Coronary artery (tissue), 2 donors: ENCODE measurements around the gene PARVG.

ENCODE experiments used
- DNase-seq: peaks from one replicate; pipeline ENCODE4 v3.0.0-alpha.2; 2017; ENCODE audit warnings: low spot score
- H3K27ac ChIP-seq, 2 donors: fragments of 200-600 bp; sonication (generic); one replicate each; pipeline ENCODE4 v1.5.1; 2016 to 2019
- H3K4me3 ChIP-seq: fragments of 200-600 bp; sonication (generic); 2 replicates; pipeline ENCODE4 v1.5.1; 2016; ENCODE audit warnings: mild to moderate bottlenecking, moderate library complexity
- CTCF ChIP-seq: fragments of 200-600 bp; sonication (generic); IDR thresholded peaks from one replicate; pipeline ENCODE4 v1.5.1; 2019; ENCODE audit warnings: antibody characterized with exemption

Gene PARVG

GRCh38 chr22:44215287-44215686 is 34.6 kb downstream of the PARVG start:
- H3K27ac ChIP-seq: no peak overlapping the region
- TF ChIP-seq CTCF: no peak

GRCh38 chr22:44217346-44217745 is 36.6 kb downstream of the PARVG start:
- H3K4me3 ChIP-seq: no peak overlapping the region
- no peak overlapping the region for H3K27ac ChIP-seq
- no peak for DNase-seq
- no peak for TF ChIP-seq CTCF

More at GRCh38 chr22:44215287-44215686, 34.6 kb downstream of the PARVG start:
- no peak overlapping the region for H3K4me3 ChIP-seq
- no peak for DNase-seq

GRCh38 chr22:44218071-44218470 is 37.3 kb downstream of the PARVG start:
- no peak for TF ChIP-seq CTCF

GRCh38 chr22:44219101-44219870 is 38.6 kb downstream of the PARVG start:
- DNase-seq: no peak
- Histone ChIP-seq H3K27ac (no peak overlapping the region), H3K4me3 (no peak overlapping the region)
- no peak for TF ChIP-seq CTCF

More at GRCh38 chr22:44218071-44218470, 37.3 kb downstream of the PARVG start:
- no peak overlapping the region for H3K4me3 ChIP-seq
- DNase-seq: no peak
- no peak overlapping the region for H3K27ac ChIP-seq

GRCh38 chr22:44220727-44221680 is 40.3 kb downstream of the PARVG start:
- TF ChIP-seq CTCF: no peak
- DNase-seq: no peak
- Histone ChIP-seq H3K4me3 (no peak overlapping the region), H3K27ac (no peak overlapping the region)

GRCh38 chr22:44221710-44222475 is 41.2 kb downstream of the PARVG start:
- H3K27ac ChIP-seq: no peak overlapping the region
- H3K4me3 ChIP-seq: no peak overlapping the region
- TF ChIP-seq CTCF: no peak
- peak; percentile 61 for DNase-seq
